Retina (tissue), 1 donor: Measurements from ENCODE around the gene MTREX.

Source experiments
- DNase-seq: peaks from one replicate; pipeline ENCODE4 v3.0.0-alpha.2; 2016

Gene MTREX

GRCh38 chr5:55437452-55437851 is 129.7 kb downstream of the MTREX start:
- DNase-seq: no peak

DNA sequence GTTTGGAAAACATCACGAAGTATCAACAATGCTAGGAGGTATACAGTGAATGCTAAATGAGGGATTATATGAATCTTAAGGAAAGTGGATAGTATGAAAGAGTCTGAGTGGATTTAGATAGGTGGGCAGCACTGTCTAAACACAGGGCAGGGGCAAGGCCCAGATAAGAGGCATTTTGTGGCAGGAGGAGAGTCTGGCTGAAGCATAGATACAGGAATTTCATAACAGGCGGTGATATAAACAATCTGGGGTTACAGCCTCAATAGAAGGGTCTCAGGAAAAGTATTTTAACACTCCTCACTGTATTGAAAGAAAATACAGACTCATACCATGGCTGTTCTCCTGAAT is 130.0 kb downstream of the MTREX start:
- DNase-seq: no peak

DNA sequence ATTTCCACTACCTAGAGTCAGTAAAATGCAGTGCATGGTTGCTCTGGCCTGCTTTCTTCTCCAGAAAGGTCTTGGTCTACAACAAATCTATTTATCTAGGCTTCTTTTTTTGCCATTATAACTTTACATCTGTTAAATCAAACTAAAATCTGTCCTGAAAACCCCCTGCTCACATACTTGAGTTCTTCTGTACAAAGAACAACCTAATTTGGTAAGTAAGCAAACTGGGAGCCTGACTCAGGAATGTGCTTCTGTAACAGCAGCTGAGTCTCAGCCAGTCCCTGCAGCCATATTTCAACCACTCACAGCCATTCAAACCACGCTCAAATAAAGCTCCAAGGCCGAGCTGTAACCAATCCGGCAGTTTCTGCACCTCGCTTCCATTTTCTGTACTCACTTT is 131.2 kb downstream of the MTREX start:
- no peak for DNase-seq

DNA sequence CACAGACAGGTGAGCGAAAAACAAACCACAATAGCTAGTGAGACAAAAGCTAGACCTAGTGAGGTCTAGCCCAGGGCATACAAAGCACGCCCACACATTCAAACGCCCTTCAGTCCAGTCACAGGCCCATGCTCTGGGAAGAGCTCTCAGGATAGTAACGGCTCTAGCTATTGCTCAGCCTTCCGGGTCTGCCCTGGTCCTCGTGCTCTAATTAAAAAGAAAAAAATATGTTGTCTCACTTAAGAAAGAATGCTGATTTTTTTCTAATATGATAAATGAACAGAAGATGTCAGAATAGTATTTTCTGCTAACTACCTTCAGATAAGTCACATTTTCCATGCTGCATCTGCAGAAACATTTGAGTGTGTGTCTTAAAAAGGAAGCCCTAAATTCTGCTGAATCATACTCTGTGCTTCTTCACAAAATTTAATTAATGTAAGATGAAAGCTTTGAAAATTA is 132.4 kb downstream of the MTREX start:
- no peak for DNase-seq

DNA sequence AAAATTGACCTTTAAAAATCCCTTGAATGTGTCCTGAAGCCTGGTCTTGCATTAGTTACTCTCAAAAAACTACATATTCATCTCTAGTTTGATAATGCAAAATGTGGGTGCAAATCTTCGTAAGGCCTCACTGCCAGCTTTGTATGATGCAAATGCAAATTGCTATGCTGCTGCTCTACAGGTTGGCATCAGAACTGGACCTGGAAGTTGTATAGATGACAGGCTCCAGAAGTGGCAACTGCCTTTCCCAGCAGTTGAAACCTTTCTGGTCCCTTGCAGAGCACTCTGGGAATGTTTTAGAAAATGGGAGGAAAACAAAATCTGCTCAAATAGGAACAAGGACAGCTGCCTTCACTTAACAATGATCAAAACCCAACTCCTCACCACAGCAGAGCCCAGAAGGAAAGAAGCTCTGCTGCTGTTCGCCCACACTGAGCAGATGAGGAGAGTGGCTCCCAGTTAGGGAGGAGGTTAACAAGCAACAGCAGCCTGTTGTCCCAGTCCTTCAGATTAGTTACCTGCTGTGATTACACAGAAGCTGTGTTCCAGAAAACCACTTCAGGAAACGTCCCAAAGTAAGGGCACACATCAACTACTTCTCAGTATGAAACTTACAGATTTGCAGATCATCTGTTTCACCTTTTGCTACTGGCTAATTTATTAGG is 133.4 kb downstream of the MTREX start:
- DNase-seq: no peak

- no peak for DNase-seq
Measured at GRCh38 chr5:55441954-55442353, 134.2 kb downstream of the MTREX start.

GRCh38 chr5:55445791-55446190 is 138.0 kb downstream of the MTREX start:
- DNase-seq: no peak

DNA sequence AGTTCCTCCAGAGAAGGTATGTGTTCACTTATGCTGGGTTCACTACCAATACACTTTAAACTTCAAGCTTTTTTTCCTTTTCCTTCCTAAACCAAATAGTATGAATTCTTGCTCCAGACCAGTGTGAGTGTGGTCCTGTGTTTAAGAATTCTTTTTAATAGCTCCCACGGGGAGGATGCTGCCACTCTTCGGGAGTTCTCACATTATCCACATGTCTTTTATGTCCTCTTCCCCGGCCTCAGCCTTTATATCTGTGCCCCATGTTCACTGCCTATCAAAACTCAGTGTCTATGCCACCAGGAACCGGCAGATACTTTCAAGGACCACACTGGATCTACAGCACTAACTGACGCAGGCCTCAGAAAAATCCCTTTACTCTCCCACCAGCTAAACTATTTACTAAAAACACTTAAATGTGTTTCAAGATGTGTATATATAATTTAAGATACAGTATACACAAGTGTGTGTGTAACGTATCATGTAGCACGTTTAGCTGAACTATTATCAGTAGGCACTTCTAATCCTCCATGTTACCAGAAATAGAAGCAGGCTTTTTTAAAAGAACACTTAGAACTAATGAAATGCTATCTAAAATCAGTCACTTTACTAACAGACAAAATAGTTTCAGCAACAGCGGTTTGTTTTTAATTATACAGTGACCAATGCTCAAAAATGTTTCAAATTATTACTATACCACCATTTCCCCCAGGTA is 139.0 kb downstream of the MTREX start:
- no peak for DNase-seq

- DNase-seq: no peak
Measured at GRCh38 chr5:55450050-55450765, 142.4 kb downstream of the MTREX start.

DNA sequence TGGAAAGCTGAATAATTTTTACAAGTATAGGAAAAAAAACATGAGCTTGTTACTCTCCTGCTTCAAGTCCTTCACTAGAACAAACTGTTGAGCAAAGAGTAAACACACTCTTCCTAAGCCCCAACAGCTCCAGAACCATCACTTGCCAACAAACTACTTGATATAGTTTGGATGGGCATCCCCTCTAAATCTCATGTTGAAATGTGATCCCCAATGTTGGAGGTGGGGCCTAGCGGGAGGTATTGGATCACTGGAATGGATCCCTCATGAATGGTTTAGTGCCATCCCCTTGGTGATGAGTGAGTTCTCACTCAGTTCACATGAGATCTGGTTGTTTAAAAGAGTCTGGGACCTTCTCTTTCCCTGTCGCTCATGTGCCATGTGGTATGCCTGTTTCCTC is 144.2 kb downstream of the MTREX start:
- DNase-seq: no peak

DNA sequence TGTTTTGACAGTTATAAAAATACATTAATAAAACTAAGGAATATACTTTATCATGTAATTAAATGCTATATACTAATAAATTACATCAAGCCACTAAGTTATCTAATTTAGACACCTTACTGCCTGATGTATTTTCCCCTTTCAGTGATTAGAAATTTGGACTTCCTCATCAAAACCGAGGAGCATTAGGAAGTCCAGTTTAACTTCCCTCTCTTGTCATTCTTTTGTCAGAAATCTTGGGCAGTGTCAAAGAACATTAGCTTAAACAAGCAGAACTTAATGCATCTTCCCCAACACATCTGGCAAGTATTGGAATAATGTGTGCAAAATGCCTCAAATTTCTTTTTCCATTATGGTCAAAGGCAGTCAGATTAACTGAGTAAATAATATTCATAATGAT is 145.4 kb downstream of the MTREX start:
- no peak for DNase-seq

- no peak for DNase-seq
Measured at GRCh38 chr5:55454282-55454681, 146.5 kb downstream of the MTREX start.

- no peak for DNase-seq
Measured at GRCh38 chr5:55456216-55456895, 148.6 kb downstream of the MTREX start.

- no peak for DNase-seq
Measured at GRCh38 chr5:55459572-55459971, 151.8 kb downstream of the MTREX start.

DNA sequence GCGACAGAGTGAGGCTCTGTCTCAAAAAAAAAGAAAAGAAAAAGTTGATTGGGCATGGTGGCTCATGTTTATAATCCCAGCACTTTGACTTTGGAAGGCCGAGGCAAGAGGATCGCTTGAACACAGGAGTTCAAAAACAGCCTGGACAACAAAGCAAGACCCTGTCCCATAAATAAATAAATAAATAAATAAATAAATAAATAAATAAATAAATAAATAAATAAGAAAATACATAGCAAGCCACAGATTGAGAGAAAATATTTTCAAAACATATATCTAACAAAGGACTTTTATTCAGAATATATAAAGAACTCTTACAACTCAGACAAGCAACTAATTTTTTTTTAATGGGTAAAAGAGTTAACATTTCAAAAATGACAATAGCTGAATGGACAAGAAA is 155.8 kb downstream of the MTREX start:
- no peak for DNase-seq

DNA sequence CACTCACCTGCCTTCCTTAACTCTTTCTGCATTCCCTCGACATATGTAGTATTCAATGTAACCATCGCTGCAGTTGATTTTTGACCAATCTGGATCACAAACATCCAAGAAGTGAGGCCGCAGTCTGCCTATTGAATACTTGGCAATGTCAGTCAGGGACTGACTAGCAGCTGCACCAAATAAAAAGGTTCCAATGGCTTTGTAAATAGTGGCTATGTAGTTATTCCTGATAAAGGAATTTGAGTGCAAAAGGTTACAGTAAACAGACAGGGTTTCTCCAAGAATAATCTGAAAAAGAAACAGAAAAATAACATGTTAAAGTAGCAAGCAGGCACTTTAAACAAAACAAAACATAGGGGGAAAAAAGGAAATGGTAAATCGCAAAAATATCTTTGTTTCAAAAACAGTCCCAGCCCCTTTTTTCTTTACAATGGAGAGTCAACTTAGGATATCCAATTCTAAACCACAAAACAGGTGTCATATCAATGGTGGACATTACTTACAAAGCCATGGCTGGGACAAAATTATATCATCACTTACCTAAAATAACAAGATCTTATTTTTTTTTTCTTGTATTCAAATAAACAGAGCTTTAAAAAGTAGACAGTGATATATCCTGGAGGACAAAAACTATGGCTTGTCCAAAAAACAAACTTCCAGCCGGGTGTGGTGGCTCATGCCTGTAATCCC is 160.2 kb downstream of the MTREX start:
- DNase-seq: no peak

GRCh38 chr5:55469839-55470238 is 162.1 kb downstream of the MTREX start:
- no peak for DNase-seq

- DNase-seq: no peak
Measured at GRCh38 chr5:55470282-55470681, 162.5 kb downstream of the MTREX start.

- DNase-seq: no peak
Measured at GRCh38 chr5:55471468-55471867, 163.7 kb downstream of the MTREX start.

GRCh38 chr5:55472642-55473041 is 164.9 kb downstream of the MTREX start:
- no peak for DNase-seq
